Trophoblast cell (in vitro differentiated cells and primary cell): ENCODE measurements around the gene SEC31A.

ENCODE experiments used
- DNase-seq, 2 donors: peaks; one replicate each; pipeline ENCODE4 v3.0.0-alpha.2; 2016
- H2AFZ ChIP-seq: 2 replicates; pipeline ENCODE4 v1.6.1; 2013; ENCODE audit warnings: low read length, moderate library complexity, mild to moderate bottlenecking; ENCODE audit not compliant: insufficient read depth, poor library complexity
- H2AK5ac ChIP-seq: 2 replicates; pipeline ENCODE4 v1.6.1; 2013; ENCODE audit warnings: mild to moderate bottlenecking, low read length
- H2BK120ac ChIP-seq: 2 replicates; pipeline ENCODE4 v1.6.1; 2013; ENCODE audit warnings: low read length, mild to moderate bottlenecking, moderate library complexity; ENCODE audit not compliant: insufficient read depth, poor library complexity
- H2BK12ac ChIP-seq: 2 replicates; pipeline ENCODE4 v1.6.1; 2013; ENCODE audit warnings: mild to moderate bottlenecking, low read length, moderate library complexity
- H2BK5ac ChIP-seq: 2 replicates; pipeline ENCODE4 v1.6.1; 2013; ENCODE audit warnings: low read length, low read depth, moderate library complexity, mild to moderate bottlenecking; ENCODE audit not compliant: poor library complexity
- H3K14ac ChIP-seq: 2 replicates; pipeline ENCODE4 v1.6.1; 2013; ENCODE audit warnings: mild to moderate bottlenecking, low read length
- H3K18ac ChIP-seq: 2 replicates; pipeline ENCODE4 v1.6.1; 2013; ENCODE audit warnings: mild to moderate bottlenecking, low read length
- H3K23ac ChIP-seq: 2 replicates; pipeline ENCODE4 v1.6.1; 2013; ENCODE audit warnings: low read length
- H3K27ac ChIP-seq: 2 replicates; pipeline ENCODE4 v1.5.1; 2013; ENCODE audit warnings: low read depth, mild to moderate bottlenecking, inconsistent platforms, low read length, moderate library complexity
- H3K27me3 ChIP-seq: 2 replicates; pipeline ENCODE4 v1.6.1; 2013; ENCODE audit warnings: inconsistent platforms, mild to moderate bottlenecking, low read length, moderate library complexity; ENCODE audit not compliant: insufficient read depth
- H3K36me3 ChIP-seq, 2 experiments: 1 replicate in 1 of 2; 2 replicates in 1 of 2; pipeline ENCODE4 v1.6.1; 2013; ENCODE audit warnings: low read length in 2 of 2, mild to moderate bottlenecking in 2 of 2, moderate library complexity in 1 of 2; ENCODE audit not compliant: insufficient read depth in 2 of 2, control insufficient read depth in 1 of 2
- H3K4ac ChIP-seq: 2 replicates; pipeline ENCODE4 v1.6.1; 2013; ENCODE audit warnings: low read depth, mild to moderate bottlenecking, low read length, moderate library complexity
- H3K4me1 ChIP-seq, 2 experiments: 1 replicate in 1 of 2; 2 replicates in 1 of 2; pipeline ENCODE4 v1.6.1; 2013; ENCODE audit warnings: low read length in 2 of 2, mild to moderate bottlenecking in 2 of 2, moderate library complexity in 1 of 2; ENCODE audit not compliant: insufficient read depth in 2 of 2, control insufficient read depth in 1 of 2
- H3K4me2 ChIP-seq: 2 replicates; pipeline ENCODE4 v1.6.1; 2013; ENCODE audit warnings: inconsistent platforms, mild to moderate bottlenecking, low read length, moderate library complexity
- H3K4me3 ChIP-seq: 2 replicates; pipeline ENCODE4 v1.5.1; 2013; ENCODE audit warnings: mild to moderate bottlenecking, low read depth, low read length, inconsistent platforms
- H3K79me1 ChIP-seq: one replicate; pipeline ENCODE4 v1.6.1; 2013; ENCODE audit warnings: low read length
- H3K79me2 ChIP-seq: 2 replicates; pipeline ENCODE4 v1.6.1; 2013; ENCODE audit warnings: low read length, mild to moderate bottlenecking; ENCODE audit not compliant: control insufficient read depth, insufficient read depth, poor library complexity
- H3K9ac ChIP-seq: 2 replicates; pipeline ENCODE4 v1.6.1; 2013; ENCODE audit warnings: mild to moderate bottlenecking, low read length
- H3K9me3 ChIP-seq: 2 replicates; pipeline ENCODE4 v1.6.1; 2013; ENCODE audit warnings: low read depth, mild to moderate bottlenecking, control low read depth, inconsistent platforms, low read length; ENCODE audit not compliant: insufficient read depth
- H4K12ac ChIP-seq: 2 replicates; pipeline ENCODE4 v1.6.1; 2013; ENCODE audit warnings: low read depth, mild to moderate bottlenecking, low read length, moderate library complexity
- H4K8ac ChIP-seq: 2 replicates; pipeline ENCODE4 v1.6.1; 2013; ENCODE audit warnings: low read depth, mild to moderate bottlenecking, low read length, moderate library complexity
- H4K91ac ChIP-seq: one replicate; pipeline ENCODE4 v1.6.1; 2013; ENCODE audit warnings: low read depth, mild to moderate bottlenecking, low read length, moderate library complexity
- WGBS: extraction: QIAGEN DNeasy Blood & Tissue Kit; methylation state at CpG from one replicate; pipeline ENCODE4 v1.1.7; 2013; ENCODE audit warnings: missing lambda C conversion rate; ENCODE audit not compliant: insufficient read length, insufficient coverage; ENCODE audit errors: extremely low coverage; 5-methylcytosine and 5-hydroxymethylcytosine counted together

Gene SEC31A

DNA sequence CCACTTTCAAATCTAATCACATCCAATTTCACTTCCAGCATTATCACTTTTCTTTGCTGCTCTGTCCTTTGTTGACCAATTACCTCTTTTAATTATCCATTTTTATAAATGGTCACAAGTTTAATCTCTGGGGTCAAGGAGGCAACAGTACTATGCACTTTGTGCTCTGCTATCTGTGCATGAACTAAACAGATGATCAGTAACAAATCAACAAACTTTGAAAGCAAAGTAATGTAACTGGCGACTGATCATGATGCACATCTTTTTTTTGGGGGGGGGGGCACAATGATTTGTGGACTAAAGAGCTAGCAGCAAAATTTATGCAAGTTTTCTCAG, 1.5 kb upstream of the SEC31A start:
- no peaks in the 10 kb centered on the region for H3K9me3 ChIP-seq
- H3K18ac ChIP-seq, result no peak overlapping the region
- DNase-seq, result no peak
- peaks cover 15% of the 10 kb centered on the region for H3K79me2 ChIP-seq
- no CpG with 5 or more reads among the region's 1 CpG for WGBS
- no peak overlapping the region for H4K8ac ChIP-seq
- no peak overlapping the region for H3K4me2 ChIP-seq
- no peak overlapping the region for H4K12ac ChIP-seq
- peaks cover 2% of the 10 kb centered on the region in 2 experiments for H3K4me1 ChIP-seq
- no peak overlapping the region for H3K9ac ChIP-seq
- peaks cover 8% of the 10 kb centered on the region for H3K79me1 ChIP-seq
- H3K27me3 ChIP-seq, result no peaks in the 10 kb centered on the region
- H2AFZ ChIP-seq, result no peak overlapping the region
- peaks cover 12 to 18% of the 10 kb centered on the region in 2 experiments for H3K36me3 ChIP-seq
- no peak overlapping the region for H2BK5ac ChIP-seq
- no peak overlapping the region for H2BK12ac ChIP-seq
- no peak overlapping the region for H2AK5ac ChIP-seq
- no peak overlapping the region for H3K23ac ChIP-seq
- no peak overlapping the region for H3K4me3 ChIP-seq
- no peak overlapping the region for H2BK120ac ChIP-seq
- no peak overlapping the region for H4K91ac ChIP-seq
- no peak overlapping the region for H3K14ac ChIP-seq
- H3K4ac ChIP-seq, result no peak overlapping the region
- no peak overlapping the region for H3K27ac ChIP-seq

DNA sequence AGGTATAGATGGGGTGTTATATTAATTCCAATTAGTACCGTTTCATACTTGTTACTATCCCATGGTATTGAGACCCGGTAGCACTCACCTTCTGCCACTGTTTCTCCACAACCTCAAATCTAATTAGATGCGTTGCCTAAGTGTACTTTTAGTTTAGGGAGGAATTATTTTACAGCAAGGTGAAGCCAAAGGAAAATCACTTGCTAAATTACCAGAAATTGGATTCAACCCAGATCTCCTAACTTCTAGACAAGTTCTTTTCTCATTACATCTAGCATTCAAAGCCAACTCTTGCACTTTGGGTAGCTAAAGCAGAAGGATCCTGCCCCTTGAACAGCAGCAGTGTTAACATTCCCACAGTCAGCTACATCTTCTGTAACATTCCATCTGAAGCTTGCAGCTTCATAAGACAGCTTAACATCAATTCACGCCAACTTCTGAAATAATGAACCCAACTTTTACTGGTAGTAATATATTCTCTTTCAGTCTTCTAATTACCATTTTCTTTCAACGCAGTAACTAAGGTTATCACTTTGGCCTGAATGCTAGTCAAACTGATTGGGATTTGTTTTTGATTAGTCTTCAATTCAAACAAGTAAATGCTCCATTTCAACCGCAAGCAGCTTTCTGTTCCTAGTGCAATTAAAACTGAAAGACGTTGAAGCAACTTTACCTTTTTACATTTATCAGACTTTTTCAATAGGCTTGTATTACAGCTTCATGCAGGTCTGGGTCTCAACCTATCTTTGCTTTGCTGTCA, 934 bp upstream of the SEC31A start:
- H4K12ac ChIP-seq, result no peak overlapping the region
- H3K23ac ChIP-seq, result no peak overlapping the region
- peak overlapping the region; percentile 75 for H3K27ac ChIP-seq
- H2AFZ ChIP-seq, result no peak overlapping the region
- H2BK12ac ChIP-seq, result no peak overlapping the region
- H3K4ac ChIP-seq, result no peak overlapping the region
- H3K18ac ChIP-seq, result no peak overlapping the region
- no peak overlapping the region for H2BK5ac ChIP-seq
- H2BK120ac ChIP-seq, result no peak overlapping the region
- no peak for DNase-seq
- peaks cover 2% of the 10 kb centered on the region in 2 experiments for H3K4me1 ChIP-seq
- H3K4me2 ChIP-seq, result peak overlapping the region; percentile 88
- H3K79me1 ChIP-seq, result peaks cover 8% of the 10 kb centered on the region
- no peaks in the 10 kb centered on the region for H3K27me3 ChIP-seq
- H3K14ac ChIP-seq, result no peak overlapping the region
- H4K91ac ChIP-seq, result no peak overlapping the region
- WGBS, result no CpG with 5 or more reads among the region's 7 CpGs
- H3K9me3 ChIP-seq, result no peaks in the 10 kb centered on the region
- no peak overlapping the region for H2AK5ac ChIP-seq
- H3K4me3 ChIP-seq, result peak overlapping the region; percentile 92
- no peak overlapping the region for H4K8ac ChIP-seq
- peaks cover 12 to 18% of the 10 kb centered on the region in 2 experiments for H3K36me3 ChIP-seq
- H3K79me2 ChIP-seq, result peaks cover 15% of the 10 kb centered on the region
- peak overlapping the region; percentile 92 for H3K9ac ChIP-seq

DNA sequence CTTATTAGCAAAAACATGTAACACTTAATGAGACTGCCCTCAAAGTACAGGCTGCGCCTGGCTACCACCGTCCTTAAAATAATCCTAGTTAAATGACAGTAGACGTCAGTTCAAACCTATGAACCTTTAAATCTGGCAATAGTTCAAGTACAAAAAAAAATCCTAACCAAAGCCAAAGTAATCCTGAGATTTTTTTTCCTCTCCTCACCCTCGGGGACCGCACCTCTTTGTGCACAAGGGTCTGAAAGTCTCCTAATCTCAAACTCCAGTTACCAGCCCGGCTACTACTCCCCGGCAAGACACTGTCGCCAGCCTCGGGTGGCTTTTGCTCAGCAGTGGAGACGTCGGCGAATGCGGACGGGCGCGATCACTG, 439 bp downstream of the SEC31A start:
- peak overlapping the region; percentile 91 for H3K18ac ChIP-seq

DNA sequence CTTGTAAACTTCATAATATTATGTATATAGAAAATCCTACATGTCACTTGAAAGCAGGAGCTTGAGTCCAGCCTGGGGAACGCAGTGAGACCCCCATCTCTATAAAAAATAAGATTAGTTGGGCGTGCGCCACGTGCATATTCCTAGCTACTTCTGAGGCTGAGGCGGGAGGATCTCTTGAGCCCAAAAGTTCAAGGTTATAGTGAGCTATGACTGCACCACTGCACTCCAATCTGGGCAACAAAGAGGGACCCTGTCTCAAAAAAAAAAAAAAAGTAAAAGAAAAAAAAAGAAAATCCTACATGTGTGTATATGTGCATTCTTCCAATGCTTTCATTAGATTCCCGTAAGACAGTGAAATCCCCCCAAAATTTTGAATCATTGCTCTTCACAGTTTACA, 1.7 kb downstream of the SEC31A start:
- Histone ChIP-seq H2BK5ac (no peak overlapping the region), H3K27me3 (no peaks in the 10 kb centered on the region), H3K27ac (no peak overlapping the region), H3K4me3 (peak overlapping the region; percentile 60), H2AFZ (no peak overlapping the region), H3K9ac (peak overlapping the region; percentile 27), H3K4ac (peak overlapping the region; percentile 93), H3K14ac (no peak overlapping the region), H3K4me1 (peaks cover 2% of the 10 kb centered on the region in 2 experiments), H3K9me3 (no peaks in the 10 kb centered on the region), H2BK12ac (no peak overlapping the region), H2BK120ac (no peak overlapping the region), H3K79me1 (peaks cover 8% of the 10 kb centered on the region), H2AK5ac (no peak overlapping the region), H3K36me3 (peaks cover 6 to 10% of the 10 kb centered on the region in 2 experiments), H4K91ac (no peak overlapping the region), H4K12ac (no peak overlapping the region), H3K79me2 (peaks cover 15% of the 10 kb centered on the region), H3K18ac (no peak overlapping the region), H4K8ac (no peak overlapping the region), H3K23ac (no peak overlapping the region), H3K4me2 (peak overlapping the region; percentile 78)
- no peak for DNase-seq
- WGBS, result no CpG with 5 or more reads among the region's 6 CpGs

More for the DNA sequence above, 439 bp downstream of the SEC31A start:
- no CpG with 5 or more reads among the region's 16 CpGs for WGBS
- H3K9me3 ChIP-seq, result no peaks in the 10 kb centered on the region
- peak overlapping the region; percentile 34 for H2AFZ ChIP-seq
- peak overlapping the region; percentile 53 for H3K4me2 ChIP-seq
- H3K23ac ChIP-seq, result no peak overlapping the region
- H3K36me3 ChIP-seq, result peaks cover 9 to 15% of the 10 kb centered on the region in 2 experiments
- H3K9ac ChIP-seq, result peak overlapping the region; percentile 94
- peak overlapping the region; percentile 72 for H3K14ac ChIP-seq
- H3K4me1 ChIP-seq, result peaks cover 2% of the 10 kb centered on the region in 2 experiments
- DNase-seq, result no peak
- peaks cover 15% of the 10 kb centered on the region for H3K79me2 ChIP-seq
- H3K4ac ChIP-seq, result peak overlapping the region; percentile 89
- peak overlapping the region; percentile 78 for H2AK5ac ChIP-seq
- H4K8ac ChIP-seq, result peak overlapping the region; percentile 90
- H3K27ac ChIP-seq, result peak overlapping the region; percentile 85
- H2BK120ac ChIP-seq, result peak overlapping the region; percentile 61
- H3K27me3 ChIP-seq, result no peaks in the 10 kb centered on the region
- peak overlapping the region; percentile 91 for H2BK5ac ChIP-seq
- no peak overlapping the region for H2BK12ac ChIP-seq
- H3K79me1 ChIP-seq, result peaks cover 8% of the 10 kb centered on the region
- peak overlapping the region; percentile 92 for H3K4me3 ChIP-seq
- peak overlapping the region; percentile 87 for H4K12ac ChIP-seq
- H4K91ac ChIP-seq, result peak overlapping the region; percentile 96
